IMR-90 (cell line): ENCODE results near the gene MINK1. TPM values are rescaled to one million over a fixed set of nuclear protein-coding genes. Genes with fewer than 3 reads are reported as not detected.

Source experiments
- ATAC-seq: fragments of 200-7000 bp; cut with Tn5 transposase; 2 replicates; pipeline ENCODE4 v1.9.1; 2020; ENCODE audit warnings: low read depth, mild to moderate bottlenecking, moderate library complexity
- BruUV-seq: library from RNA; stranded (reverse); fragments of 400-500 nt; replicated peaks from 2 replicates; lab custom pipeline; 2021; lab: Mats Ljungman, UMichigan
- CTCF ChIA-PET: fragments of 300-600 bp; formaldehyde crosslinking; extraction: SDS; loops from one replicate; lab custom pipeline; 2021; ENCODE audit warnings: antibody characterized with exemption; lab: Yijun Ruan, JAX
- POLR2A ChIA-PET: fragments of 300-600 bp; sonication (Branson Sonifier 250); formaldehyde crosslinking; loops from one replicate; lab custom pipeline; 2022; ENCODE audit warnings: antibody characterized with exemption; ENCODE audit not compliant: unreplicated experiment; lab: Charles Lee
- DNase-seq: peaks from one replicate; pipeline ENCODE4 v3.0.0; 2013
- H2AFZ ChIP-seq: replicated peaks from 2 replicates; pipeline ENCODE3; 2013; ENCODE audit warnings: low read length, mild to moderate bottlenecking; ENCODE audit not compliant: poor library complexity
- H2AK5ac ChIP-seq: 2 replicates; pipeline ENCODE4 v1.6.1; 2013; ENCODE audit warnings: low read depth, low read length, inconsistent platforms
- H2AK9ac ChIP-seq: replicated peaks from 2 replicates; pipeline ENCODE3; 2013; ENCODE audit warnings: mild to moderate bottlenecking, low read depth, low read length, moderate library complexity; ENCODE audit not compliant: poor library complexity
- H2BK120ac ChIP-seq: 2 replicates; pipeline ENCODE4 v1.6.1; 2013; ENCODE audit warnings: low read depth, low read length, inconsistent platforms
- H2BK15ac ChIP-seq: 3 replicates; pipeline ENCODE4 v1.6.1; 2013; ENCODE audit warnings: low read depth, low read length, inconsistent platforms
- H2BK20ac ChIP-seq: 2 replicates; pipeline ENCODE4 v1.6.1; 2013; ENCODE audit warnings: low read depth, mild to moderate bottlenecking, inconsistent platforms, low read length, moderate library complexity
- H2BK5ac ChIP-seq: 2 replicates; pipeline ENCODE4 v1.6.1; 2013; ENCODE audit warnings: mild to moderate bottlenecking, low read depth, low read length, inconsistent platforms; ENCODE audit not compliant: poor library complexity, severe bottlenecking
- H3K14ac ChIP-seq: replicated peaks from 2 replicates; pipeline ENCODE4 v1.6.1; 2013; ENCODE audit warnings: low read depth, low read length, inconsistent platforms
- H3K18ac ChIP-seq: 2 replicates; pipeline ENCODE4 v1.6.1; 2013; ENCODE audit warnings: low read depth, low read length, control low read depth
- H3K23ac ChIP-seq: 2 replicates; pipeline ENCODE4 v1.6.1; 2013; ENCODE audit warnings: low read depth, low read length, inconsistent platforms
- H3K27ac ChIP-seq: 2 replicates; pipeline ENCODE4 v1.5.1; 2013; ENCODE audit warnings: mild to moderate bottlenecking, control low read depth, low read length; ENCODE audit not compliant: insufficient read depth
- H3K27me3 ChIP-seq: 2 replicates; pipeline ENCODE4 v1.6.1; 2013; ENCODE audit warnings: low read length; ENCODE audit not compliant: control insufficient read depth, insufficient read depth
- H3K36me3 ChIP-seq: 2 replicates; pipeline ENCODE4 v1.6.1; 2013; ENCODE audit warnings: low read length, mixed read lengths; ENCODE audit not compliant: control insufficient read depth, insufficient read depth
- H3K4ac ChIP-seq: 2 replicates; pipeline ENCODE4 v1.6.1; 2013; ENCODE audit warnings: low read depth, low read length, inconsistent platforms
- H3K4me1 ChIP-seq: 2 replicates; pipeline ENCODE4 v1.6.1; 2013; ENCODE audit warnings: low read length, mixed read lengths; ENCODE audit not compliant: control insufficient read depth, insufficient read depth
- H3K4me2 ChIP-seq: 2 replicates; pipeline ENCODE4 v1.6.1; 2013; ENCODE audit warnings: low read depth, mild to moderate bottlenecking, control low read depth, low read length, moderate library complexity
- H3K4me3 ChIP-seq: 2 replicates; pipeline ENCODE4 v1.5.1; 2013; ENCODE audit warnings: low read depth, mild to moderate bottlenecking, control low read depth, low read length, moderate library complexity; ENCODE audit not compliant: insufficient read depth
- H3K56ac ChIP-seq: 2 replicates; pipeline ENCODE4 v1.6.1; 2013; ENCODE audit warnings: low read length, inconsistent platforms; ENCODE audit not compliant: insufficient read depth; ENCODE audit errors: extremely low read depth
- H3K79me1 ChIP-seq, 2 experiments: 2 replicates each; pipeline ENCODE4 v1.6.1; 2013; ENCODE audit warnings: low read length in 2 of 2, inconsistent platforms in 1 of 2, low read depth in 1 of 2
- H3K9ac ChIP-seq: 2 replicates; pipeline ENCODE4 v1.6.1; 2013; ENCODE audit warnings: low read depth, low read length, control low read depth
- H3K9me1 ChIP-seq: 2 replicates; pipeline ENCODE4 v1.6.1; 2013; ENCODE audit warnings: low read length, inconsistent platforms; ENCODE audit not compliant: insufficient read depth
- H3K9me3 ChIP-seq: 2 replicates; pipeline ENCODE4 v1.6.1; 2013; ENCODE audit warnings: low read length; ENCODE audit not compliant: control insufficient read depth, insufficient read depth
- H4K20me1 ChIP-seq: 2 replicates; pipeline ENCODE4 v1.6.1; 2013; ENCODE audit warnings: low read length, inconsistent platforms; ENCODE audit not compliant: insufficient read depth
- H4K5ac ChIP-seq: 2 replicates; pipeline ENCODE4 v1.6.1; 2013; ENCODE audit warnings: mild to moderate bottlenecking, low read depth, low read length, control low read depth
- H4K8ac ChIP-seq, 2 experiments: 2 replicates each; pipeline ENCODE4 v1.6.1; 2013; ENCODE audit warnings: low read depth in 2 of 2, low read length in 2 of 2, control low read depth in 1 of 2, inconsistent platforms in 1 of 2
- H4K91ac ChIP-seq: 2 replicates; pipeline ENCODE4 v1.6.1; 2013; ENCODE audit warnings: low read depth, low read length, inconsistent platforms; ENCODE audit not compliant: insufficient read depth
- RAD21 ChIP-seq: IDR thresholded peaks from 2 replicates; pipeline ENCODE4 v1.6.1; 2012; ENCODE audit warnings: low read length, improper control_type of control experiment
- USF2 ChIP-seq: fragments of 150-350 bp; IDR thresholded peaks from 2 replicates; pipeline ENCODE4 v1.6.1; 2017; ENCODE audit warnings: mild to moderate bottlenecking, antibody characterized with exemption, low read length, low read depth
- WGBS, 2 experiments: methylation state at CpG; one replicate each; pipeline versions ENCODE4 v1.1.5 to v1.1.7; 2013; ENCODE audit warnings: missing lambda C conversion rate in 2 of 2; ENCODE audit not compliant: insufficient read length in 1 of 2; ENCODE audit errors: extremely low coverage in 2 of 2; 5-methylcytosine and 5-hydroxymethylcytosine counted together
- dilution Hi-C: fragments of 300-500 bp; cut with HindIII; formaldehyde crosslinking; loops from one replicate; pipeline ENCODE4 v1.14.3; 2018; ENCODE audit warnings: low sequenced_read_pairs; ENCODE audit not compliant: unreplicated experiment
- in situ Hi-C: fragments of 300-500 bp; cut with MboI; formaldehyde crosslinking; loops from 3 replicates; pipeline ENCODE4 v1.14.3; 2019; ENCODE audit warnings: low sequenced_read_pairs, inconsistent platforms, mixed read lengths
- intact Hi-C: fragments of 100-400 bp; cut with micrococcal nuclease; formaldehyde crosslinking; loops from 2 replicates; pipeline ENCODE4 v1.10.0; 2022
- polyA plus RNA-seq, 3 experiments: library from polyadenylated mRNA; depleted of rRNA; stranded (reverse); fragments of >200 nt; gene quantifications; 2 replicates each; pipeline ENCODE4 v1.2.3, GENCODE V29; 2012; ENCODE audit warnings: low replicate concordance in 1 of 3
- total RNA-seq: library from RNA; depleted of rRNA; stranded (reverse); fragments of >200 nt; gene quantifications from 2 replicates; pipeline ENCODE4 v1.2.3, GENCODE V29; 2012

Gene MINK1
- total and polyA plus RNA-seq, 2 of the 4 experiments (the other 2 are of a cell fraction) = 12.2 to 40.9 TPM

GRCh38 chr17:4898351-4898750 is 65.2 kb downstream of the MINK1 start:
- WGBS, 2 experiments = 90% methylated on average over 5 of the region's 8 CpGs; no CpG with 5 or more reads in 1 of the 2 experiments
- Histone ChIP-seq H2AK9ac (peak overlapping the region; percentile 58), H2BK120ac (no peak overlapping the region), H3K27me3 (no peaks in the 10 kb centered on the region; the same call in 1 of the 2 replicates), H3K4me3 (no peak overlapping the region), H3K4me1 (no peaks in the 10 kb centered on the region), H4K20me1 (no peaks in the 10 kb centered on the region; the same call in none of the 2 replicates), H4K8ac (no peak overlapping the region), H4K91ac (no peak overlapping the region), H3K18ac (no peak overlapping the region), H4K5ac (no peak overlapping the region), H3K79me1 (no peaks in the 10 kb centered on the region), H3K9ac (no peak overlapping the region), H2AK5ac (no peak overlapping the region), H3K4me2 (no peak overlapping the region), H3K23ac (no peak overlapping the region), H3K14ac (no peak overlapping the region), H2BK20ac (no peak overlapping the region), H3K36me3 (peaks cover 40% of the 10 kb centered on the region), H3K9me3 (no peaks in the 10 kb centered on the region; the same call in 1 of the 2 replicates), H3K4ac (no peak overlapping the region), H3K9me1 (peaks cover 2% of the 10 kb centered on the region; the same call in 1 of the 2 replicates), H2BK5ac (no peak overlapping the region), H2AFZ (no peak overlapping the region), H2BK15ac (no peak overlapping the region), H3K56ac (no peak overlapping the region), H3K27ac (no peak overlapping the region)
- ChIA-PET CTCF (no interaction called here), POLR2A (interaction anchor here (0.6 kb wide), 1 partner anchor 344 kb away, joined by 4 read pairs; no protein-coding TSS in a partner anchor)
- no TSS peak for BruUV-seq
- no peak for ATAC-seq
- DNase-seq = no peak
- intact Hi-C loops = no loop called here
- dilution Hi-C loops = no loop called here
- in situ Hi-C loops = no loop called here
- no peak for TF ChIP-seq RAD21
- TF ChIP-seq USF2 = no peak
